Measurements from ENCODE around the gene MAMLD1. TPM values are rescaled to one million over a fixed set of nuclear protein-coding genes. Genes with fewer than 3 reads are reported as not detected.
A peak's percentile ranks its signal among the peaks of the same experiment; 100 is the strongest.

Gene MAMLD1
- total RNA-seq, 1 donor: under 0.01 TPM

DNA sequence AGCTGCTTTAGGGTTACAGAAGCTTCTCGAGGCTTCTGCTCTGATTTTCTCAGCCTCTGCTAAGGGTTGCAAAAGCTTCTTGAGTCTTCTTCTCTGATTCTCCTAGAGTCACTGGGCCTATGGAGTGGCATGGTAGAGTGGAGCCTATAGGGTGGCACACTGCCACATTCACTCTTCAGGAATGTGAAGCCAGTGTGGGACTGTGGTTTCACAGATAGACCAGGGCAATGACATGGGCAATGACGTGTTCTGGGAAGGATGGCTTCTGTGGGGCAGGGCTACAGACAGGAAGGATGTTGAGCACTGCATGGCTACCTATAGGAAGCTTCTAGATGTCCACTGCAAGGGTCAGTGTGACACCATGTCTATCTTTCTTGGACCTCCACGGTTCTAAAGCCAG lies 11.0 kb upstream of the MAMLD1 start:
- DNase-seq (ENCODE audit: low read depth in 2 of 3, low spot score in 2 of 3): no peak

- peak in 1 of 3 donors; percentile 14 for DNase-seq (ENCODE audit: low read depth in 2 of 3, low spot score in 2 of 3)
These were observed 10.5 kb upstream of the MAMLD1 start for GRCh38 chrX:150352581-150352980.

- no peak for DNase-seq (ENCODE audit: low read depth in 2 of 3, low spot score in 2 of 3)
These were observed 7.2 kb upstream of the MAMLD1 start for GRCh38 chrX:150355913-150356312.

GRCh38 chrX:150357790-150358189 lies 5.3 kb upstream of the MAMLD1 start:
- DNase-seq (ENCODE audit: low read depth in 2 of 3, low spot score in 2 of 3): no peak

GRCh38 chrX:150358651-150359050 lies 4.5 kb upstream of the MAMLD1 start:
- DNase-seq (ENCODE audit: low read depth in 2 of 3, low spot score in 2 of 3): no peak

DNA sequence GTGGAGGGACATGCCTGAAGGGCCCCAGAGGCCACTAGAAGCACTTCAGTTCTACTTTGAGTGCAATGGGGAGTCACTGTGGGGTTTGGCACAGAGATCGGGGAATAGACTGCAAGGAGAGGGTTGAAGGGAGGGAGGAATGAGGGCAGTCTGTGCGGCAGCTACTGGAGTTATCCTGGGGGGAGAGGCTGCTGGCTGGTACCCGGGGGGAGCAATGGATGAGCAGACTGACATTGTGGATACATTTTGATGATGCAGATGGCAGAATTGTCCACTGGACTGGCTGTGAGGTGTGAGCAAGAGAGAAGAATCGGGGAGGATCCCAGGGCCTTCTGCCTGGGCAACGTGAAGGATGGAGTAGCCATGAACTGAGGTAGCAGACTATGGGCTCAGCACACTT lies 2.8 kb upstream of the MAMLD1 start:
- DNase-seq (ENCODE audit: low read depth in 2 of 3, low spot score in 2 of 3): no peak

- peak in 1 of 3 donors; percentile 60 for DNase-seq (ENCODE audit: low read depth in 2 of 3, low spot score in 2 of 3)
These were observed 1.9 kb upstream of the MAMLD1 start for GRCh38 chrX:150361070-150361776.

GRCh38 chrX:150361777-150362351 lies 1.3 kb upstream of the MAMLD1 start:
- DNase-seq (ENCODE audit: low read depth in 2 of 3, low spot score in 2 of 3): no peak

- DNase-seq (ENCODE audit: low read depth in 2 of 3, low spot score in 2 of 3): no peak
These were observed 637 bp downstream of the MAMLD1 start for GRCh38 chrX:150363561-150364346.

- DNase-seq (ENCODE audit: low read depth in 2 of 3, low spot score in 2 of 3): peak in 1 of 3 donors; percentile 8
These were observed 1.4 kb downstream of the MAMLD1 start for GRCh38 chrX:150364347-150365050.

- peak in 2 of 3 donors; percentile 55 to 57 for DNase-seq (ENCODE audit: low read depth in 2 of 3, low spot score in 2 of 3)
These were observed 2.2 kb downstream of the MAMLD1 start for GRCh38 chrX:150365051-150365989.

DNA sequence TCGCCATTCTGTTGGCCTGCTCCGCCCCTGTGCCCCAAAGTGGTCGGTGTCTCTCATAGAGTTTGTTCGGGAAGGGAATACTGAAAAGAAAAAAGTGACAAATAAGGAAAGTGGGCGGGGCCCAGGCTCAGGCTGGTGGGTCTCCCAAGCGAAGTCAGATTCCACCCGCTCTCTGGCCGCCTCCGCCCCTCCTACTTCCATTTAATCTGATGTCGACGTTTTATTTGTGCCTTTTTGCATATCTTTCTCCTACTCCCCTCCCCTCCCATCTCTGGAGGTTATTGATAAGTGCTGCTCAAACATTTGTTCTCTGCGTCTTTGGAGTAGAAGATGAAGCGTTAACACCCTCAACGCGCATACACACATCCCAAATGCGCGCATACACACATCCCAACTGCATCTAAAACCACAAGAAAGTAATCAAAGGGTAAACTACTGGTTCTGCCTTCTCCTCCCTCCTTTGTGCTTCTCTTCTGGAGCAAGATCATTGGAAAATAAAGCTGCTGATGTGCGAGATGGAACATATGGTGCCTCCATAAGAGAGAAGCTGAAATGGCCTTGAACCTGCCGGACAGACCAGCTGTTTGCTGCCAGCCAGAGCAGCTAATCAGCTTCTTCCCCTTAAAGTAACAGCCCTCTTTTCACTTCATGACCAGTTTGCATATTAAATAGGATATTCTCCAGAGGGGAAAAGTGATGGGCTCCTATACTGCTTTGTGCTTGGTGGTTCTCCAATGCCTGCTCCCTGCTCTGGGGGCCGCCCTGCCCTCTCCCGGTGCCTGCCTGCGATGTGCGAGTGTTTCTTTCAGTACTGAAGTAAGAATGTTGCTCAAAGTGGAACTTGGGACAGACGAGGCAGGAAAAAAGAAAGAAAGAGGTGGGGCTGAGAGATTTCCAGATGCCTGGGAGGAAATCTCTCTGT lies 3.1 kb downstream of the MAMLD1 start:
- peak in 1 of 3 donors; percentile 24 for DNase-seq (ENCODE audit: low read depth in 2 of 3, low spot score in 2 of 3)

DNA sequence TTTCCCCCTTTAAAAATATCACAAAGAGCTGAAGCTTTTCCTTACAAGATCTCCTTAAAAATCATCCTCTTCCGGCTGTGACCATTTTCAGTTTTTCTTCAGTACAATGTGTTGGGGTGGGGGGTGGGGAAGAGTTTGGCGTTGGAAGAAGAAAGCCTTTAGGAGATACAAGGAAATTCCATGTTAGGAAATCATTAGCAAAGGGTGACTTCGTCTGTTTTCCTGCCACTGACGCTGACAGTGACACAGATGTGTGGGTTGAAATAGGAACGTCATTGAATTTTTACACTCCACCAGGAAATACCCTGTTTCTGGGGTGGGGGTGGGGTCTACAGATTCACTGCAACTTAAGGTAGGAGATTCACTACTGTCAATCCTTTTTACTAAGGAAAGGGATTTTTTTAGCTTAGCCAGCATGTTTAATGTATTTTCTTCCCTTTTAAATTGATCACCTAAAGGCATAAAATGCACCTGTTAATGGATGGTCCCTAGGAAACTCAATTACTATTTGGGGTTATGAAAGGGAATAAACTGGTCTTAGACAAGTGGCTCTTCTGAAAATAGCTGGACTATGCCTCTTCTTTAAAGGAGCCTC lies 3.9 kb downstream of the MAMLD1 start:
- peak in 1 of 3 donors; percentile 1 for DNase-seq (ENCODE audit: low read depth in 2 of 3, low spot score in 2 of 3)

- DNase-seq (ENCODE audit: low read depth in 2 of 3, low spot score in 2 of 3): no peak
These were observed 7.6 kb downstream of the MAMLD1 start for GRCh38 chrX:150370589-150371312.

- no peak for DNase-seq (ENCODE audit: low read depth in 2 of 3, low spot score in 2 of 3)
These were observed 8.8 kb downstream of the MAMLD1 start for GRCh38 chrX:150371877-150372276.

GRCh38 chrX:150372280-150372679 lies 9.2 kb downstream of the MAMLD1 start:
- no peak for DNase-seq (ENCODE audit: low read depth in 2 of 3, low spot score in 2 of 3)

- DNase-seq (ENCODE audit: low read depth in 2 of 3, low spot score in 2 of 3): no peak
These were observed 9.6 kb downstream of the MAMLD1 start for GRCh38 chrX:150372756-150373155.

GRCh38 chrX:150375243-150375770 lies 12.2 kb downstream of the MAMLD1 start:
- no peak for DNase-seq (ENCODE audit: low read depth in 2 of 3, low spot score in 2 of 3)
